Tibial artery (tissue), 4 donors: ENCODE data around the gene ME1.
"Not testable (repeated sequence)": the region's sequence is repeated elsewhere in the genome, so short reads cannot be mapped to it uniquely, and the experiment has no call there.

Experiments
- DNase-seq, 2 donors: peaks; one replicate each; pipeline ENCODE4 v3.0.0-alpha.2; 2019
- H3K27ac ChIP-seq, 2 donors: fragments of 200-600 bp; sonication (generic) in 1 of 2; 1 replicate in 1 of 2; 2 replicates in 1 of 2; pipeline ENCODE4 v1.5.1; 2018 to 2019; ENCODE audit warnings: mild to moderate bottlenecking in 1 of 2
- H3K27me3 ChIP-seq, 2 donors: fragments of 200-600 bp; sonication (generic) in 1 of 2; one replicate each; pipeline versions ENCODE4 v1.5.1 to v1.6.0; 2016 to 2019
- H3K36me3 ChIP-seq, 3 donors: fragments of 200-600 bp; sonication (generic) in 2 of 3; one replicate each; pipeline ENCODE4 v1.5.1; 2016 to 2019; ENCODE audit warnings: mild to moderate bottlenecking in 2 of 3
- H3K4me1 ChIP-seq, 4 donors: fragments of 200-600 bp; sonication (generic) in 2 of 4; 1 replicate in 3 of 4; 2 replicates in 1 of 4; pipeline ENCODE4 v1.5.1; 2016 to 2019
- H3K4me3 ChIP-seq, 2 donors: fragments of 200-600 bp; sonication (generic) in 1 of 2; 1 replicate in 1 of 2; 2 replicates in 1 of 2; pipeline ENCODE4 v1.5.1; 2018 to 2019; ENCODE audit warnings: mild to moderate bottlenecking in 2 of 2
- H3K9me3 ChIP-seq, 3 donors: fragments of 200-600 bp; sonication (generic) in 1 of 3; one replicate each; pipeline ENCODE4 v1.5.1; 2016 to 2019
- intact Hi-C: fragments of 100-400 bp; cut with DNase I; formaldehyde crosslinking; loops from one replicate; pipeline ENCODE4 v1.15.0; 2023; ENCODE audit warnings: low total_unique reads
- TF ChIP-seq, protein P1 (sequence below), 2 experiments: fragments of 200-600 bp in 1 of 2; fragments of 450-650 bp in 1 of 2; IDR thresholded peaks; one replicate each; pipeline ENCODE4 v1.5.1; 2017 to 2019; ENCODE audit warnings: antibody characterized with exemption in 2 of 2, mild to moderate bottlenecking in 1 of 2, moderate library complexity in 1 of 2

The ME1 gene

DNA sequence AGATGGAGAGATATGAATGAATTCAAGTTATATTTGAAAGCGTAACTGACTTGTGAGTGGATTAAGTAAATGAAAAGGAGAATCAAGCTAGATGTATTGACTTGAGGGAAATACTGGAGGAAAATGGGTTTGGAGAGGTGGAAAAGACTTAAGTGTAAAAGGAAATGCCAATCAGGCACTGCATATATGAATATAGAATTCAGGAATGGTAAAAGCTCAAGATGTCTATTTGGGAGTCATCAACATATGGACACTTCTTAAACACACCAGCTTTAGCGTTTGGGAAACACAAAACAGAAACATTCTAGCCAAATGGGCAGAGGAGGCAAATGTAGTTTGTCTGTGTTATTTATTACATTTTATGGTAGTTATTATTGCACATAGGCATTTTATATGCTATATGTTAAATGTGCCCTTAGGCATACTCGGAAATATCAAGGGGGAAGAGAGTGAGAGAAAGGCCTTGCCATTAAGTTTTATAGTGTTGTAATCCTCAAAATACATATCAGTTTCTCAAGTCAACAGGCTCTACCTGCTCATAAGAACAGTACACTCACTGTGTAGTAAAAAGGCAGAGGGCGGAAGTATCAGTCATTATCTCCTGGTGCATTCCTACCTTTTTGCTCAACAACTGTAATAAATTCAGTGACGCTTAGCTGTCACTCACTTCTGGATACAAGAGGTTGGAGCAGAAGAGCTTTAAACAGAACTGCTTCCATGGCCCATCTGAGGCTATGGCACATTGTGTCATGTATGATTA is 33.7 kb upstream of the ME1 start:
- Histone ChIP-seq H3K4me3 (no peak overlapping the region), H3K4me1 (no peaks in the 10 kb centered on the region), H3K27ac (no peak overlapping the region), H3K9me3 (no peaks in the 10 kb centered on the region), H3K36me3 (no peaks in the 10 kb centered on the region), H3K27me3 (no peaks in the 10 kb centered on the region)
- intact Hi-C loops = loop anchor here (10.0 kb wide), 1 partner anchor 730 kb away; no protein-coding TSS in a partner anchor
- no peak for DNase-seq
- TF ChIP-seq, protein P1, sequence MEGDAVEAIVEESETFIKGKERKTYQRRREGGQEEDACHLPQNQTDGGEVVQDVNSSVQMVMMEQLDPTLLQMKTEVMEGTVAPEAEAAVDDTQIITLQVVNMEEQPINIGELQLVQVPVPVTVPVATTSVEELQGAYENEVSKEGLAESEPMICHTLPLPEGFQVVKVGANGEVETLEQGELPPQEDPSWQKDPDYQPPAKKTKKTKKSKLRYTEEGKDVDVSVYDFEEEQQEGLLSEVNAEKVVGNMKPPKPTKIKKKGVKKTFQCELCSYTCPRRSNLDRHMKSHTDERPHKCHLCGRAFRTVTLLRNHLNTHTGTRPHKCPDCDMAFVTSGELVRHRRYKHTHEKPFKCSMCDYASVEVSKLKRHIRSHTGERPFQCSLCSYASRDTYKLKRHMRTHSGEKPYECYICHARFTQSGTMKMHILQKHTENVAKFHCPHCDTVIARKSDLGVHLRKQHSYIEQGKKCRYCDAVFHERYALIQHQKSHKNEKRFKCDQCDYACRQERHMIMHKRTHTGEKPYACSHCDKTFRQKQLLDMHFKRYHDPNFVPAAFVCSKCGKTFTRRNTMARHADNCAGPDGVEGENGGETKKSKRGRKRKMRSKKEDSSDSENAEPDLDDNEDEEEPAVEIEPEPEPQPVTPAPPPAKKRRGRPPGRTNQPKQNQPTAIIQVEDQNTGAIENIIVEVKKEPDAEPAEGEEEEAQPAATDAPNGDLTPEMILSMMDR (IDR thresholded peaks at IDR 0.05) = no peak

GRCh38 chr6:83463886-83464285 is 33.0 kb upstream of the ME1 start:
- no peak for DNase-seq
- TF ChIP-seq, protein P1 (IDR thresholded peaks at IDR 0.05) = no peak
- H3K4me1 ChIP-seq = no peaks in the 10 kb centered on the region
- no peaks in the 10 kb centered on the region for H3K9me3 ChIP-seq
- H3K36me3 ChIP-seq = no peaks in the 10 kb centered on the region
- H3K4me3 ChIP-seq = no peak overlapping the region
- H3K27me3 ChIP-seq = no peaks in the 10 kb centered on the region
- H3K27ac ChIP-seq = no peak overlapping the region
- intact Hi-C loops = loop anchor here (10.0 kb wide), 1 partner anchor 729 kb away; no protein-coding TSS in a partner anchor

DNA sequence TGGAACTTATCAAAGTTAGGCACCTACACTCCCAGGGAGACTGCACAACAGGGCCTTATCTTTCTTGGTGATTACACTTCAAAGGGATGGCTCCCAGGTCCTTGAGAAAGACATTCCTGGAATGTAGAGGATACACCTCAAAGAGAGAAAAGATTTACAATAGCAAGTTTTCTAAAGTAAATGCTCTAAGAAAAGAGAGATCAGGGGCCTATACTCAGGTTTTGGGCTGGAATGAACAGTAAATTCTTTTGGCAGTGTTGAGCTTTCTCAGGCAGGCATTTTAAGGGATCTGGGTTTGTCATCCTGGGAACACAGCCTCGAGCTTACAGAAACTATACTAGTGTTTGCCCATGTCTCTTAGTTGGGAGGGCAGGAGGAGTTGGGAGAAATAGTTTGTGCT is 31.7 kb upstream of the ME1 start:
- intact Hi-C loops = loop anchor here (10.0 kb wide), 1 partner anchor 728 kb away; no protein-coding TSS in a partner anchor
- no peaks in the 10 kb centered on the region for H3K4me1 ChIP-seq
- no peaks in the 10 kb centered on the region for H3K9me3 ChIP-seq
- H3K36me3 ChIP-seq = no peaks in the 10 kb centered on the region
- no peaks in the 10 kb centered on the region for H3K27me3 ChIP-seq
- H3K27ac ChIP-seq = no peak overlapping the region
- TF ChIP-seq, protein P1 (IDR thresholded peaks at IDR 0.05) = no peak
- no peak overlapping the region for H3K4me3 ChIP-seq
- no peak for DNase-seq

GRCh38 chr6:83461438-83461837 is 30.6 kb upstream of the ME1 start:
- no peaks in the 10 kb centered on the region for H3K4me1 ChIP-seq
- TF ChIP-seq, protein P1 (IDR thresholded peaks at IDR 0.05) = no peak

DNA sequence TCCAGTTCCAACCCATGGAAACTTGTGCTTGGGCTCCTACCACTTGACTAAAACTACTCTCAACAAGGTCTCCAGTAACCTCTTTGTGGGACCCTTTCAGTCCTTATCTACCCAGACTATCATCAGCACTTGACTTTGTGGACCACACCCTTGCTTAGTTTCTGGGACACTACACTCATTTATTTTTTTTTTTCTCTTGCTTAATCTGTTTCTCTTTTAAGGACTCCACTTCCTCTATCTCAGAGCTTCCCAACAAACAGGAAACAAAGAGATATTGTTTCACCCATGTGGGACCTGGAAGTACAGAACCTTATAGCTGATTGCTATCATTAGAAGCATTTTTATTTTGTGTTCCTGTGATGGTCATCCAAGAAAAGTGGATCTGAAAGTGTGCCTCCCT is 28.8 kb upstream of the ME1 start:
- no peaks in the 10 kb centered on the region for H3K9me3 ChIP-seq
- no peaks in the 10 kb centered on the region for H3K36me3 ChIP-seq
- H3K4me1 ChIP-seq = no peaks in the 10 kb centered on the region
- TF ChIP-seq, protein P1 (IDR thresholded peaks at IDR 0.05) = no peak
- intact Hi-C loops = loop anchor here (10.0 kb wide), 1 partner anchor 725 kb away; no protein-coding TSS in a partner anchor
- no peak for DNase-seq
- H3K4me3 ChIP-seq = no peak overlapping the region
- no peak overlapping the region for H3K27ac ChIP-seq
- H3K27me3 ChIP-seq = no peaks in the 10 kb centered on the region

More at GRCh38 chr6:83461438-83461837, 30.6 kb upstream of the ME1 start:
- Histone ChIP-seq H3K9me3 (no peaks in the 10 kb centered on the region), H3K4me3 (no peak overlapping the region), H3K27ac (no peak overlapping the region), H3K27me3 (no peaks in the 10 kb centered on the region), H3K36me3 (no peaks in the 10 kb centered on the region)
- intact Hi-C loops = loop anchor here (10.0 kb wide), 1 partner anchor 727 kb away; no protein-coding TSS in a partner anchor
- no peak for DNase-seq

DNA sequence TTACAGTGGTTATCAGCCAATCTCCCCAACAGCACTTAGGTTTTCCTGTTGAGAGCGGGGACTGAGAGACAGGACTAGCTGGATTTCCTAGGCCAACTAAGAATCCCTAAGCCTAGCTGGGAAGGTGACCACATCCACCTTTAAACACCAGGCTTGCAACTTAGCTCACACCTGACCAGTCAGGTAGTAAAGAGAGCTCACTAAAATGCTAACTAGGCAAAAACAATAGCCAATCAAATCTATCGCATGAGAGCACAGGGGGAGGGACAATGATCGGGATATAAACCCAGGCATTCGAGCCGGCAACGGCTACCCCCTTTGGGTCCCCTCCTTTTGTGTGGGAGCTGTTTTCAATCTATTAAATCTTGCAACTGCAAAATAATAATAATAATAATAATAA is 19.2 kb upstream of the ME1 start:
- H3K27ac ChIP-seq, H3K27me3 ChIP-seq, H3K4me1 ChIP-seq, H3K36me3 ChIP-seq, H3K4me3 ChIP-seq, DNase-seq, H3K9me3 ChIP-seq, intact Hi-C loops: not testable (repeated sequence)

DNA sequence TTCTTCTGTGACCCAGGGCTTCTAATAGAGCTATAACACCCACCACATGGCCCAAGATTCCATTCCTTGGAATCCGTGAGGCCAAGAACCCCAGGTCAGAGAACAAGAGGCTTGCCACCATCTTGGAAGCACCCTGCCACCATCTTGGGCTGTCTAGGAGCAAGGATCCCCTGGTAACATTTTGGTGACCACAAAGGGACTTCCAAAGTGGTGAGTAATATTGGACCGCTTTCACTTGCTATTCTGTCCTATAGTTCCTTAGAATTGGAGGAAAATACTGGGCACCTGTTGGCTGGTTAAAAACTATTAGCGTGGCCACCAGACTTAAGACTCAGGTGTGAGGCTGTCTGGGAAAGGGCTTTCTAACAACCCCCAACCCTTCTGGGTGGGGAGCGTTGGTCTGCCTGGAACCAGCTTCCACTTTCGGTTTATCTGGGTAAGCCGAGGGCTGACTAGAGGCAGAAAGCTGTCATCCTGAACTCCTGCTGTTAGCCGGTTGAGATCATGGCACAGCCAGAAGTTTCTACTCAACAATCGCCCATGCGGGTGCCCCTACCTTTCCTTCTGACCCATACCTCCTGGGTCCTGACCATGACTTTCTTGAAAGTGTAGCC is 13.3 kb upstream of the ME1 start:
- H3K4me1 ChIP-seq, intact Hi-C loops, DNase-seq, H3K4me3 ChIP-seq, H3K27ac ChIP-seq, H3K27me3 ChIP-seq, H3K9me3 ChIP-seq, H3K36me3 ChIP-seq: not testable (repeated sequence)
